ENCODE measurements around the gene TENT4A. TPM values are rescaled to one million over a fixed set of nuclear protein-coding genes. Genes with fewer than 3 reads are reported as not detected.

Gene TENT4A
- total RNA-seq, 4 donors from 2014 or later, result 20.9 to 70.3 (median 28.1) TPM

DNA sequence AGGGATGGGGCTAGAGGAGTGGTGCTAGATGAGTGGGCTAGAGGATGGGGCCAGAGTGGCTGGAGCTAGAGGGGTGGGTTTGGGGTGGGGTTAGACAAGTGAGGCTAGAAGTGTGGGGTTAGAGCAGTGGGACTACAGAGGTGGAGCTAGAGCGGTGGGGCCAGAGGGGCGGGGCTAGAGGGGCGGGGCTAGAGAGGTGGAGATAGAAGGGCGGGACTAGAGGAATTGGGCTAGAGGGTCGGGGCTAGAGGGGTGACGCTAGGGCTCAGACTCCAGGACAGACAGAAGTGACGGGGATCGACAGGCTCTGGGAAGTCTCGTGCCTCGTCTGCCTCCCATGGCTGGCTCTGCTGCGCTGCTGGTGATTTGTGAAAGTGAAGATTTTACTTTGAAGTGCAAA is 31.0 kb upstream of the TENT4A start:
- Histone ChIP-seq H3K4me1 (peaks cover 0 to 5% (median 0%) of the 10 kb centered on the region in 4 donors), H3K4me3 (no peak overlapping the region), H3K27ac (no peak overlapping the region), H3K36me3 (no peaks in the 10 kb centered on the region), H3K27me3 (peaks cover 9% of the 10 kb centered on the region), H3K9me3 (no peaks in the 10 kb centered on the region)
- intact Hi-C loops (cut with DNase I; ENCODE audit: low total_unique reads) (no loop called here), in situ Hi-C loops (cut with MboI; ENCODE audit: low pct_ligation_motif_present in 1 of 4, low pct_unique_long_range_greater_than_20kb in 1 of 4, low sequenced_read_pairs in 3 of 4) (no loop called here)
- DNase-seq, result no peak
- WGBS, 2 donors (ENCODE audit: low coverage in 1 of 2), result 76% methylated on average over 8 to 11 of the region's 11 CpGs
- TF ChIP-seq POLR2AphosphoS5 (IDR thresholded peaks at IDR 0.05), result no peak
- TF ChIP-seq POLR2A (IDR thresholded peaks at IDR 0.05), result no peak
- no peak for TF ChIP-seq EP300 (IDR thresholded peaks at IDR 0.05; ENCODE audit: low read depth)
- TF ChIP-seq, protein P1, sequence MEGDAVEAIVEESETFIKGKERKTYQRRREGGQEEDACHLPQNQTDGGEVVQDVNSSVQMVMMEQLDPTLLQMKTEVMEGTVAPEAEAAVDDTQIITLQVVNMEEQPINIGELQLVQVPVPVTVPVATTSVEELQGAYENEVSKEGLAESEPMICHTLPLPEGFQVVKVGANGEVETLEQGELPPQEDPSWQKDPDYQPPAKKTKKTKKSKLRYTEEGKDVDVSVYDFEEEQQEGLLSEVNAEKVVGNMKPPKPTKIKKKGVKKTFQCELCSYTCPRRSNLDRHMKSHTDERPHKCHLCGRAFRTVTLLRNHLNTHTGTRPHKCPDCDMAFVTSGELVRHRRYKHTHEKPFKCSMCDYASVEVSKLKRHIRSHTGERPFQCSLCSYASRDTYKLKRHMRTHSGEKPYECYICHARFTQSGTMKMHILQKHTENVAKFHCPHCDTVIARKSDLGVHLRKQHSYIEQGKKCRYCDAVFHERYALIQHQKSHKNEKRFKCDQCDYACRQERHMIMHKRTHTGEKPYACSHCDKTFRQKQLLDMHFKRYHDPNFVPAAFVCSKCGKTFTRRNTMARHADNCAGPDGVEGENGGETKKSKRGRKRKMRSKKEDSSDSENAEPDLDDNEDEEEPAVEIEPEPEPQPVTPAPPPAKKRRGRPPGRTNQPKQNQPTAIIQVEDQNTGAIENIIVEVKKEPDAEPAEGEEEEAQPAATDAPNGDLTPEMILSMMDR (IDR thresholded peaks at IDR 0.05), result no peak

DNA sequence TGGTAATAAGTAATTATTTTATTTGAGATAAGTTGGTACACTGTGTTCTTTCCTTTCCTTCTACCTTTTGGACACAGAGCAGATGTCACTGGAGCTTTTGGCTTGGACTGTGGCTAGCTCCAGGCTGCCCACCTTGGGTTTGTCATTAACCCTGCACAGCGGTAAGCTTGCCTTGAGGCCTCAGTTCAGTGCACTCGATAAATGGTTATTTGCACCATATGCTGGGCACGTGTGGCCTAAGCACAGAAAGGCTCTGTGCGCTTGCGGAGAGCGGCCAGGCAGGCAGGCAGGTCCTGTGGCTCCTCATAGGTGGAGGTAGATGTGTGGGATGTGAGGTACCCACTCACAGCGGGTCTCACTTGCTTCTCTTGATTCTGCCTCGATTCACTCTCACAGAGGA is 30.0 kb upstream of the TENT4A start:
- TF ChIP-seq, protein P1 (IDR thresholded peaks at IDR 0.05), result no peak
- TF ChIP-seq POLR2A (IDR thresholded peaks at IDR 0.05) (no peak), EP300 (IDR thresholded peaks at IDR 0.05; ENCODE audit: low read depth) (no peak), POLR2AphosphoS5 (IDR thresholded peaks at IDR 0.05) (no peak)
- Histone ChIP-seq H3K4me1 (peaks cover 0 to 6% (median 0%) of the 10 kb centered on the region in 4 donors), H3K27ac (no peak overlapping the region), H3K36me3 (no peaks in the 10 kb centered on the region), H3K27me3 (peaks cover 9% of the 10 kb centered on the region), H3K9me3 (no peaks in the 10 kb centered on the region), H3K4me3 (no peak overlapping the region)
- DNase-seq, result no peak
- 88 to 100% methylated on average over 3 to 8 of the region's 8 CpGs for WGBS, 2 donors (ENCODE audit: low coverage in 1 of 2)
- intact Hi-C loops (cut with DNase I; ENCODE audit: low total_unique reads) (no loop called here), in situ Hi-C loops (cut with MboI; ENCODE audit: low pct_ligation_motif_present in 1 of 4, low pct_unique_long_range_greater_than_20kb in 1 of 4, low sequenced_read_pairs in 3 of 4) (no loop called here)

- H3K27ac ChIP-seq, result no peak overlapping the region
- DNase-seq, result no peak
- in situ Hi-C loops (cut with MboI; ENCODE audit: low pct_ligation_motif_present in 1 of 4, low pct_unique_long_range_greater_than_20kb in 1 of 4, low sequenced_read_pairs in 3 of 4), result no loop called here
- no peak overlapping the region for H3K4me3 ChIP-seq
- H3K27me3 ChIP-seq, result peaks cover 10% of the 10 kb centered on the region
- no peaks in the 10 kb centered on the region for H3K36me3 ChIP-seq
- intact Hi-C loops (cut with DNase I; ENCODE audit: low total_unique reads), result no loop called here
- peaks cover 0 to 6% (median 0%) of the 10 kb centered on the region in 4 donors for H3K4me1 ChIP-seq
- 81 to 87% methylated on average over 4 of the region's 4 CpGs for WGBS, 2 donors (ENCODE audit: low coverage in 1 of 2)
- TF ChIP-seq POLR2AphosphoS5 (IDR thresholded peaks at IDR 0.05), result no peak
- TF ChIP-seq EP300 (IDR thresholded peaks at IDR 0.05; ENCODE audit: low read depth), result no peak
- no peak for TF ChIP-seq POLR2A (IDR thresholded peaks at IDR 0.05)
- TF ChIP-seq, protein P1 (IDR thresholded peaks at IDR 0.05), result no peak
- no peaks in the 10 kb centered on the region for H3K9me3 ChIP-seq
Measured at GRCh38 chr5:6684075-6684474, 29.2 kb upstream of the TENT4A start.

DNA sequence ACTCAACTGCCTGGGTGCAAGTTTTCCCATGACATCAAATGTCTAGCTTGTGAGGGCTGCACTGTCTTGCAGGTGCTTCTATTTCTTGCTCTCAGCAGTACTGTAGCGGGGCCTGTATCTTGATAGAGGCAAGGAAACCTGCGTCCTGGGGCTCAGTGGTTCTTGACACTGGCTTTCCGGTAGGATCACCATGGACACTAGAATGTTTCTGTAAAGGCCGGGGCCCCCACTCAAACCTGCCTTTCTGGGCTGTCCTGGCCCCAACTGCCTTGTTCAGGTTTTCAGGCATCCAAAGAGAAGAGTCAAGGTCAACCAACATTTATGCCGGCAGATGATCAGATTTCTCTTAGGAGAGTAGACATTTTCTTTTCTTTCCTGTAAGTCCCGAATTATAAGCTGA is 26.7 kb upstream of the TENT4A start:
- 36 to 57% methylated on average over 4 to 6 of the region's 6 CpGs for WGBS, 2 donors (ENCODE audit: low coverage in 1 of 2)
- Histone ChIP-seq H3K36me3 (no peaks in the 10 kb centered on the region), H3K27me3 (peaks cover 19% of the 10 kb centered on the region), H3K4me1 (peaks cover 0 to 6% (median 0%) of the 10 kb centered on the region in 4 donors), H3K4me3 (peak overlapping the region in 1 of 4 donors; percentile 30), H3K27ac (no peak overlapping the region), H3K9me3 (no peaks in the 10 kb centered on the region)
- TF ChIP-seq POLR2A (IDR thresholded peaks at IDR 0.05), result no peak
- no peak for TF ChIP-seq POLR2AphosphoS5 (IDR thresholded peaks at IDR 0.05)
- TF ChIP-seq, protein P1 (IDR thresholded peaks at IDR 0.05), result no peak
- TF ChIP-seq EP300 (IDR thresholded peaks at IDR 0.05; ENCODE audit: low read depth), result no peak
- no peak for DNase-seq
- in situ Hi-C loops (cut with MboI; ENCODE audit: low pct_ligation_motif_present in 1 of 4, low pct_unique_long_range_greater_than_20kb in 1 of 4, low sequenced_read_pairs in 3 of 4) (no loop called here), intact Hi-C loops (cut with DNase I; ENCODE audit: low total_unique reads) (no loop called here)
